ENCODE results near the gene BRD4.

The BRD4 gene

GRCh38 chr19:15191982-15192381, 140.4 kb downstream of the BRD4 start:
- no peak for DNase-seq (ENCODE audit: low read depth)

GRCh38 chr19:15191514-15191913, 140.8 kb downstream of the BRD4 start:
- no peak for DNase-seq (ENCODE audit: low read depth)

DNA sequence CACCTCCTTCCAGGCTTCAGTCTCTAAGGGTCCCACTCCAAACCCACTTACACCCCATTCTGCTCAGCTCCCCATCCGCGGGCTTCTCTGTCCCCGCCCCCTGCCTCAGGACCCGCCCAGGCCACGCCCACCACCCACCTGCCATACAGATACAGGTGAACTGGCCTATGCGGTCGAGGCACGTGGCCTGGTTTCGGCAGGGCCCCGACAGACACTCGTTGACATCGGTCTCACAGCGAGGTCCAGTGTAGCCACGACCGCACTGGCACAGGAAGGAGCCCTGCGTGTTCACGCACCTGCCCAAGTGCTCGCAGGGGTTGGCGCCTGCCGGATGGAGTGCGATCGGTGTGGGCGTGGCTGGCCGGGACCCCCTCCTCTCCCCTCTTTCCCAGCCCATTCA, 143.5 kb downstream of the BRD4 start:
- DNase-seq (ENCODE audit: low read depth): no peak

DNA sequence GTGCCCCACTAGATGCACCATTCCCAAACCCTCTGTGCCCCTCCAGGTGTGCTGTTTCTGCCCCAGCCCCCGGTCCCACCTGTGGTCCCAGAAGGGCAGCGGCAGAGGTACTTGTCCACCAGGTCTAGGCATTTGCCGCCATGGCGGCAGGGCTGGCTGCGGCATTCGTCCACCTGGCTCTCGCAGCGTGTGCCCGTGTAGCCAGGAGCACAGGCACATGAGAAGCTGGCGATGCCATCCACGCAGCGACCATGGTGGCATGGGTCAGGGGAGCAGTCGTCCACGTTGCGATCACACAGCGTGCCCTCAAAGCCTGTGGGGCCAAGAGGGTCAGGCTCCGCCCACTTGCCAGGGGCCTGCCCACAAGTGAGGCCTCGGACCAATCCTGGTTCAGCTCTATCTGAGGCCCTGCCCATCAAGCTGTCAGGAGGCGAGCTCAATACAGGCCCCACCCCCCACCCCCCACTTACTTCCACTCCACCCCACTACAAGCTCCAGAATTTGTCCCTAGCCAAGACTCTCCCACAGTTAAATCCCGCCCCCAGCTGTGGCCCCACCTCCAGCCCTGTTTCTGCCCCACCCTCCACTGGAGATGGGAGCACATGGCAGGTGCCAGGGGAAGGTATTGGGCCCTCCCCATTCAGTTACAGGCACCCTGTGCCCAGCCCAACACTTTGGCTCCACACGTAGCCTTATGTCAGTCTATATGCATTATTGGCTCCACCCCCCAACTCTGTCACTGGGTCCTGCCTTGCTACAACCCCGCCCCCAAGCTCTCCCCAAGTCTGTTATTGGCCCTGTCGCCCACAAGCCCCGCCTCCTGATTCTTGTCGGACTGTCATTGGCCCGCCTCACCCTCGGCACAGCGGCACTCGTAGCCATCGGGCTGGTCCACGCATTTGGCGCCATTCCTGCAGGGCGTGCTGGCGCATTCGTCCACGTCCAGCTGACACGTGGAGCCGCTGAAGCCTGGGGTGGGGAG, 145.0 kb downstream of the BRD4 start:
- DNase-seq (ENCODE audit: low read depth): no peak

All from iris pigment epithelial cell (primary cell).